Gastrocnemius medialis (tissue), 4 donors: ENCODE results near the gene MAPK8. TPM values are rescaled to one million over a fixed set of nuclear protein-coding genes. Genes with fewer than 3 reads are reported as not detected.

ENCODE experiments used
- ATAC-seq, 2 donors: fragments of 150-250 bp; one replicate each; pipeline ENCODE4 v1.9.1; 2016
- DNase-seq, 2 donors: peaks; one replicate each; pipeline ENCODE4 v3.0.0-alpha.2; 2019
- H3K27ac ChIP-seq, 4 donors: fragments of 200-600 bp; sonication (generic); 1 replicate in 1 of 4; 2 replicates in 3 of 4; pipeline ENCODE4 v1.5.1; 2016 to 2018; ENCODE audit warnings: mild to moderate bottlenecking in 2 of 4, moderate library complexity in 1 of 4
- H3K27me3 ChIP-seq, 3 donors: fragments of 200-600 bp; sonication (generic) in 2 of 3; 1 replicate in 1 of 3; 2 replicates in 2 of 3; pipeline versions ENCODE4 v1.5.1 to v1.6.0; 2016 to 2019; ENCODE audit warnings: mild to moderate bottlenecking in 1 of 3, moderate library complexity in 1 of 3
- H3K36me3 ChIP-seq, 2 donors: fragments of 200-600 bp; sonication (generic) in 1 of 2; one replicate each; pipeline ENCODE4 v1.5.1; 2017 to 2018
- H3K4me1 ChIP-seq, 2 donors: fragments of 200-600 bp; sonication (generic) in 1 of 2; one replicate each; pipeline ENCODE4 v1.5.1; 2016 to 2017; ENCODE audit warnings: mild to moderate bottlenecking in 2 of 2
- H3K4me3 ChIP-seq, 4 donors: fragments of 200-600 bp; sonication (generic) in 3 of 4; 1 replicate in 1 of 4; 2 replicates in 3 of 4; pipeline ENCODE4 v1.5.1; 2016 to 2019; ENCODE audit warnings: mild to moderate bottlenecking in 2 of 4
- H3K9me3 ChIP-seq, 3 donors: fragments of 200-600 bp; sonication (generic) in 2 of 3; 1 replicate in 1 of 3; 2 replicates in 2 of 3; pipeline ENCODE4 v1.5.1; 2016 to 2019
- POLR2A ChIP-seq, 2 donors: fragments of 450-650 bp; IDR thresholded peaks; one replicate each; pipeline ENCODE4 v1.6.1; 2017; ENCODE audit warnings: antibody characterized with exemption in 2 of 2, mild to moderate bottlenecking in 2 of 2, moderate library complexity in 2 of 2
- in situ Hi-C, 4 donors: fragments of 200-750 bp; cut with MboI; loops; one replicate each; pipeline versions ENCODE4 v1.15.0 to v1.8.0; 2017; ENCODE audit warnings: low sequenced_read_pairs in 4 of 4
- intact Hi-C: fragments of 100-400 bp; cut with DNase I; formaldehyde crosslinking; loops from one replicate; pipeline ENCODE4 v1.15.1; 2023; ENCODE audit warnings: low total_unique reads
- total RNA-seq, 4 donors: library from RNA; depleted of rRNA; stranded (reverse); fragments of >200 nt; gene quantifications; one replicate each; pipeline versions ENCODE4 v1.1.0 to v1.2.3, GENCODE V29; 2016
- TF ChIP-seq, protein P1 (sequence below), 5 experiments: fragments of 450-650 bp in 3 of 5; fragments of 200-600 bp in 2 of 5; sonication (generic) in 2 of 5; IDR thresholded peaks in 4 of 5; conservative IDR thresholded peaks in 1 of 5; 1 replicate in 4 of 5; 2 replicates in 1 of 5; pipeline ENCODE4 v1.5.1; 2016 to 2019; ENCODE audit warnings: antibody characterized with exemption in 5 of 5, mild to moderate bottlenecking in 3 of 5, moderate library complexity in 3 of 5

The MAPK8 gene
- total RNA-seq, 4 donors from 2014 or later: 25.6 to 52.1 (median 35.4) TPM

DNA sequence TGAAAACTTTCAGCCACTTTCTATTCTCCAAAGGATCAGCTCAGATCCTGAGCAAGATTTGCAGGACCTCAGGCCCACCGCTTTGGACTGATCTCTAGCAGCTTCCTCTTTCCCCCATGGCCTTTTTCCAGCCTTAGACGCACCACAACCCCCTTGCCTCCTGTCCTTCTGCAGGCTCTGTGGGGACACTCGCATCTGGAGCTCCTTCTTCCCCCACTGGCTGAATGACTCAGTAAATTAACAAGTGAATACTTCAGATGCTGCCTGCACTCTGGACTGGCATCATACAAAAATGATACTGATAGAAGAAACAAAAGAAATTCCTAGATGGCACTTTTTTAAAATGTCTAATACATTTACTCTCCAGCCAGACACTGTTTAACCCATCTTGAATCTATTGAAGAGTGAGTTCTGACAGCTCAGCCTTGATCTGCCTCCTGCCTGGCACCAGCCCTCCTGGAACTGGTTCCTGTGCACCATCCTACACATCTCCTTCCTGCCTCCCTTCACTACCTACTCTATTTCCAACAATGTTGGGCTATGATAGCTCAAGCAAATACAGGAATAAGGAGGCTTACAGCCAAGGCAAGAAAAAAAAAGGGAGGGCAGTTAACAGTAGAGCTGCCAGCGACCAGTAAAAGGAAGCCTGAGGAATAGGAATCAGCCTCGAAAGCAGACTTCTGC lies 35.3 kb upstream of the MAPK8 start:
- no peak for DNase-seq
- H3K27ac ChIP-seq: no peak overlapping the region
- ATAC-seq: no peak
- in situ Hi-C loops (no loop called here), intact Hi-C loops (no loop called here)
- H3K4me1 ChIP-seq: no peaks in the 10 kb centered on the region
- TF ChIP-seq, protein P1, sequence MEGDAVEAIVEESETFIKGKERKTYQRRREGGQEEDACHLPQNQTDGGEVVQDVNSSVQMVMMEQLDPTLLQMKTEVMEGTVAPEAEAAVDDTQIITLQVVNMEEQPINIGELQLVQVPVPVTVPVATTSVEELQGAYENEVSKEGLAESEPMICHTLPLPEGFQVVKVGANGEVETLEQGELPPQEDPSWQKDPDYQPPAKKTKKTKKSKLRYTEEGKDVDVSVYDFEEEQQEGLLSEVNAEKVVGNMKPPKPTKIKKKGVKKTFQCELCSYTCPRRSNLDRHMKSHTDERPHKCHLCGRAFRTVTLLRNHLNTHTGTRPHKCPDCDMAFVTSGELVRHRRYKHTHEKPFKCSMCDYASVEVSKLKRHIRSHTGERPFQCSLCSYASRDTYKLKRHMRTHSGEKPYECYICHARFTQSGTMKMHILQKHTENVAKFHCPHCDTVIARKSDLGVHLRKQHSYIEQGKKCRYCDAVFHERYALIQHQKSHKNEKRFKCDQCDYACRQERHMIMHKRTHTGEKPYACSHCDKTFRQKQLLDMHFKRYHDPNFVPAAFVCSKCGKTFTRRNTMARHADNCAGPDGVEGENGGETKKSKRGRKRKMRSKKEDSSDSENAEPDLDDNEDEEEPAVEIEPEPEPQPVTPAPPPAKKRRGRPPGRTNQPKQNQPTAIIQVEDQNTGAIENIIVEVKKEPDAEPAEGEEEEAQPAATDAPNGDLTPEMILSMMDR (IDR thresholded peaks at IDR 0.05 in 4 of 5, conservative IDR thresholded peaks at IDR 0.05 in 1 of 5): no peak
- TF ChIP-seq POLR2A (IDR thresholded peaks at IDR 0.05): no peak
- no peaks in the 10 kb centered on the region for H3K36me3 ChIP-seq
- no peaks in the 10 kb centered on the region for H3K9me3 ChIP-seq
- no peaks in the 10 kb centered on the region for H3K27me3 ChIP-seq
- no peak overlapping the region for H3K4me3 ChIP-seq

DNA sequence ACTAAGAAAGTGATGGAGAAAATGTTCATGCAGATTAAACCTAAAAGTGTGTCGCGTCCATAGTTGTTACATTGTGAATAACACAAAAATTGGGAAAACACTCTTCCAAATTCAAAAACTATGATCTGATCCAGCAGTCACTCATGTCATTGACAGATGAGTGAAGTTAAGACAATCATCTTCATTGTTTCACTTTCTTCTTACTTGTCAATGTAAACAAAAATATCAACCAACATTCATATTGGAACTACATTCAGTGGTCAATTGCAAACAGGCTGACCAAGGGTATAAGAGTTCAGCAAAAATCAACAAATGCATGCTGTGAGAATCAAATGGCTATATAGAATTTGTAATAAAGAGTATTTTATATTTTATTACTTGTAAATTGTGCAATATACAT lies 33.8 kb upstream of the MAPK8 start:
- H3K36me3 ChIP-seq: no peaks in the 10 kb centered on the region
- ATAC-seq: no peak
- no peak overlapping the region for H3K4me3 ChIP-seq
- no peaks in the 10 kb centered on the region for H3K4me1 ChIP-seq
- intact Hi-C loops (no loop called here), in situ Hi-C loops (no loop called here)
- TF ChIP-seq POLR2A (IDR thresholded peaks at IDR 0.05): no peak
- TF ChIP-seq, protein P1 (IDR thresholded peaks at IDR 0.05 in 4 of 5, conservative IDR thresholded peaks at IDR 0.05 in 1 of 5): no peak
- no peaks in the 10 kb centered on the region for H3K9me3 ChIP-seq
- no peak overlapping the region for H3K27ac ChIP-seq
- no peak for DNase-seq
- no peaks in the 10 kb centered on the region for H3K27me3 ChIP-seq

DNA sequence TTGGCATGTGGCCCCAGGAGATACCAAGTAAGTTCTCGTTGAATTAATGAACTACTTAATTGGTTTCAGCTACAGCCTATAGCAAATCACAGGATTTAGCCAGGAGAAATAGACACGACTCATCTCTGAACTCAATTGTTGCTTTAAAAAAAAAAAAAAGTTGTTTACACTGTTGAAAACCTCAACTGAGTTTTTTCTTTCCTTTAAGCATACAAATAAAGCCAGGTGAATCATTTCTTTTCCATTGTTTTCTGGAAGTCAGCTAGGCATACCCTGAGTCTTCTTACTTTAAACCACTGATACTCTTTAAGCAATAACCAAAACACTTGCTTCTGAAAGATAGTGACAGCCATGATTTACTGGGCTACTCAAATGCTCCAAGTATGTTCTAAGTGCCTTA lies 32.7 kb upstream of the MAPK8 start:
- in situ Hi-C loops (no loop called here), intact Hi-C loops (no loop called here)
- Histone ChIP-seq H3K27me3 (no peaks in the 10 kb centered on the region), H3K27ac (no peak overlapping the region), H3K4me1 (no peaks in the 10 kb centered on the region), H3K36me3 (no peaks in the 10 kb centered on the region), H3K9me3 (no peaks in the 10 kb centered on the region), H3K4me3 (no peak overlapping the region)
- DNase-seq (no peak), ATAC-seq (no peak)
- TF ChIP-seq, protein P1 (IDR thresholded peaks at IDR 0.05 in 4 of 5, conservative IDR thresholded peaks at IDR 0.05 in 1 of 5): no peak

DNA sequence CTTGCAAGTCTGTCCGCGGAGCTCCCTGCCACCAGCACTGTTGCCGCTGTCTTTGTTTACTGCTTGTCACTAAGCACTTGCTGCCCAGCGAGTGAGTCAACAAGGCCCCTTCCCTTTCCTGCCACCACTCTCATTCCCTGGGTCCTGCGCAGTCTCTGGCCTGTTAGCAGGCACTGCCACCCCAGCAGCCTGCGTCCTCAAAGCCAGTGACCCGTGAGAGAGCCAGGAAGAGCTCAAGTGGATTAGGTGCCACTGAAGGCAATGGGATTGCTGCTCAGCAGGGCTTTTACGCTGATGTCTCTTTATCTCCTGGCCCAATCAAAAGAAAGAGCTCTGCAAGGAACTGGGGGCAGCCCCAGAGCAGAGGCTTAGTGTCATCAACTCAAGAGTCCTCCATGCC lies 31.8 kb upstream of the MAPK8 start, which contains the start of gene FRMPD2:
FRMPD2 (minus strand) TSS at position 61 of the 400 bp plus-strand sequence. CDS start 129 bp downstream, outside the sequence.
- Histone ChIP-seq H3K4me3 (no peak within 1 kb of the TSS), H3K27me3 (no peaks in the 10 kb centered on the region), H3K27ac (no peak within 1 kb of the TSS), H3K9me3 (no peaks in the 10 kb centered on the region), H3K36me3 (no peaks in the 10 kb centered on the region), H3K4me1 (no peaks in the 10 kb centered on the region)
- no peak for DNase-seq
- intact Hi-C loops: no loop called here
- TF ChIP-seq, protein P1 (IDR thresholded peaks at IDR 0.05 in 4 of 5, conservative IDR thresholded peaks at IDR 0.05 in 1 of 5): no peak
- TF ChIP-seq POLR2A (IDR thresholded peaks at IDR 0.05): no peak
- in situ Hi-C loops: no loop called here
- ATAC-seq: no peak

DNA sequence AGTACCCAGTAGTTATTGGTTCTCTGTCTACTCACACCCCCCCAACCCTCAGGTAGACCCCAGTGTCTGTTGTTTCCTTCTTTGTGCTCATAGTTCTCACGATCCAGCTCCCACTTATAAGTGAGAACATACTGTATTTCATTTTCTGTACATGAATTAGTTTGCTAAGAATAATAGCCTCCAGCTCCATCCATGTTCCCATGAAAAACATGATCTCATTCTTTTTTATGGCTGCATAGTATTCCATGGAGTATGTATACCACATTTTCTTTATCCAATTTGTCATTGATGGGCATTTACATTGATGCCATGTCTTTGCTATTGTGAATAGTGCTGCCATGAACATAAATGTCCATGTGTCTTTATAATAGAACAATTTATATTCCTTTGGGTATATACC lies 29.4 kb upstream of the MAPK8 start:
- intact Hi-C loops (no loop called here), in situ Hi-C loops (no loop called here)
- no peaks in the 10 kb centered on the region for H3K36me3 ChIP-seq
- no peaks in the 10 kb centered on the region for H3K27me3 ChIP-seq
- H3K4me3 ChIP-seq: no peak overlapping the region
- TF ChIP-seq POLR2A (IDR thresholded peaks at IDR 0.05): no peak
- TF ChIP-seq, protein P1 (IDR thresholded peaks at IDR 0.05 in 4 of 5, conservative IDR thresholded peaks at IDR 0.05 in 1 of 5): no peak
- no peak for ATAC-seq
- no peaks in the 10 kb centered on the region for H3K9me3 ChIP-seq
- DNase-seq: no peak
- no peak overlapping the region for H3K27ac ChIP-seq
- no peaks in the 10 kb centered on the region for H3K4me1 ChIP-seq
